ENCODE results near the gene FGF19.

The FGF19 gene

DNA sequence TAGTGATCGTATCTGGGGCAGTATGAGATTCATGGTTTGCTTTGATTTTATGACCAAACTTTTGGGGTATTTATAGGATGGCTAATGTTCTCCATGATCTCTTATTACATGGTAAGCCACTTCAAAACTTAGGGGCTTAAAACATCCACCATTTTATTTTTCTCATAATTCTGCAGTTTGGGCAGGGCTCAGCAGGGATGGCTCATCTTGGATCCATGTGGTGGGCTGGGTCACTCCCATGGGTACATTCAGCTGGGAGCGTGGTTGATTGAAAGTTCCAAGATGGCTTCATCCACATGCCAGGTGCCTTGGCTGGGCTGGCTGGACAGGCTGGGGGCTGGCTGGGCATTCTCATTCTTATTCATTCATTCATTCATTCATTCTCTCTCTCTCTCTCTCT is 30.5 kb upstream of the FGF19 start:
- no peak overlapping the region for H3K4me3 ChIP-seq (ENCODE audit: low read length)
- peaks cover 13% of the 10 kb centered on the region for H3K27me3 ChIP-seq (ENCODE audit: control insufficient read depth, insufficient read depth, low read length)
- no peak overlapping the region for H3K9ac ChIP-seq (ENCODE audit: low read depth, low read length)
- H3K4me2 ChIP-seq (ENCODE audit: low read length) = no peak overlapping the region
- peaks cover 3% of the 10 kb centered on the region for H3K9me3 ChIP-seq (replicated peaks; ENCODE audit: low read length)
- no peaks in the 10 kb centered on the region for H3K36me3 ChIP-seq (ENCODE audit: insufficient read depth, low read length)
- no peaks in the 10 kb centered on the region for H3K4me1 ChIP-seq (ENCODE audit: control insufficient read depth, insufficient read depth, low read length)

GRCh38 chr11:69732910-69733309 is 29.1 kb upstream of the FGF19 start:
- H3K36me3 ChIP-seq (ENCODE audit: insufficient read depth, low read length) = no peaks in the 10 kb centered on the region
- H3K4me2 ChIP-seq (ENCODE audit: low read length) = no peak overlapping the region
- H3K27me3 ChIP-seq (ENCODE audit: control insufficient read depth, insufficient read depth, low read length) = peaks cover 28% of the 10 kb centered on the region
- H3K9ac ChIP-seq (ENCODE audit: low read depth, low read length) = no peak overlapping the region
- no peaks in the 10 kb centered on the region for H3K4me1 ChIP-seq (ENCODE audit: control insufficient read depth, insufficient read depth, low read length)
- no peaks in the 10 kb centered on the region for H3K9me3 ChIP-seq (replicated peaks; ENCODE audit: low read length)
- no peak overlapping the region for H3K4me3 ChIP-seq (ENCODE audit: low read length)

- no peak overlapping the region for H3K4me3 ChIP-seq (ENCODE audit: low read length)
- H3K4me1 ChIP-seq (ENCODE audit: control insufficient read depth, insufficient read depth, low read length) = no peaks in the 10 kb centered on the region
- no peaks in the 10 kb centered on the region for H3K36me3 ChIP-seq (ENCODE audit: insufficient read depth, low read length)
- H3K4me2 ChIP-seq (ENCODE audit: low read length) = no peak overlapping the region
- no peak overlapping the region for H3K9ac ChIP-seq (ENCODE audit: low read depth, low read length)
- H3K9me3 ChIP-seq (replicated peaks; ENCODE audit: low read length) = no peaks in the 10 kb centered on the region
- H3K27me3 ChIP-seq (ENCODE audit: control insufficient read depth, insufficient read depth, low read length) = peaks cover 41% of the 10 kb centered on the region
Observed at GRCh38 chr11:69731110-69731509, 27.3 kb upstream of the FGF19 start.

- no peak overlapping the region for H3K4me2 ChIP-seq (ENCODE audit: low read length)
- H3K9me3 ChIP-seq (replicated peaks; ENCODE audit: low read length) = no peaks in the 10 kb centered on the region
- H3K36me3 ChIP-seq (ENCODE audit: insufficient read depth, low read length) = no peaks in the 10 kb centered on the region
- peaks cover 47% of the 10 kb centered on the region for H3K27me3 ChIP-seq (ENCODE audit: control insufficient read depth, insufficient read depth, low read length)
- no peak overlapping the region for H3K4me3 ChIP-seq (ENCODE audit: low read length)
- H3K4me1 ChIP-seq (ENCODE audit: control insufficient read depth, insufficient read depth, low read length) = no peaks in the 10 kb centered on the region
- no peak overlapping the region for H3K9ac ChIP-seq (ENCODE audit: low read depth, low read length)
Observed at GRCh38 chr11:69730500-69730899, 26.7 kb upstream of the FGF19 start.

DNA sequence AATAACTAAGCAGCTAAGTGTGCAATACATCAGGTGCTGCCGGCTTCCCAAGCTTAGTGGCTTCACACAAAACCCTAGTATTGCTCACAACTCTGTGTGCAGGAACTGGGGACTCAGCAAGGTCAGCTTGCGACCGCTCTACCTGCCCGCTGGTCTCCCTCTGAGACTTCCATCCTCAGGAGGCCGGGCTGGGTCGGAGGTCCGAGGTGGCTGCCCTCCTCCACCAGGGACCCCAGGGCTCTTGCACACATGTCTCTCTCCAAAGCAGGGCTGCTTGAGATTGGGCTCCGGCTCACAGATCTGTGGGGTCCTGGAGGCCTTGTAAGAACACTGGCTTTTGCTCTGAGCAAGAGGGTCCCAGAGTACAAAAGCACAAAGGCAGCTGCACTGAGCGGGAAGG is 25.4 kb upstream of the FGF19 start:
- Histone ChIP-seq H3K36me3 (ENCODE audit: insufficient read depth, low read length) (no peaks in the 10 kb centered on the region), H3K4me3 (ENCODE audit: low read length) (no peak overlapping the region), H3K27me3 (ENCODE audit: control insufficient read depth, insufficient read depth, low read length) (peaks cover 56% of the 10 kb centered on the region)

DNA sequence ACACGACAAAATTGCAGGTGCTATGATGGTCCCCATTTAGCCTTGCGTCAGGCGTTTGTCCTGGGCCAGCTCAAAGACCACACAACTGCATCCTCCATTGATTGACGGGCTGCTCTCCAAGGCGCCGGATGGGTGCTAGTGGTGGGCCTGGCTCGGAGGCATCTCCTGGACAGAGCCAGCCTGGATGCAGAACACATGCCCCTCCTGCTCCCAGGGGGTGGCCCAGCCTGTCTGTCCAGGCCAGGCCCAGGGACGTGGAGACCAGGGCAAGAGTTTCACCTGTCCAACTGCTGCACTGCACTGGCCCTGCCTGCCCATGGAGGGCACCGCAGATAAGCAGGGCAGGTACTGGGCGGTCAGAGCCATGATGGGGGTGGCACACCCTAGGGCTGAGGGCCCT is 23.4 kb upstream of the FGF19 start:
- Histone ChIP-seq H3K9me3 (replicated peaks; ENCODE audit: low read length) (no peaks in the 10 kb centered on the region), H3K4me1 (ENCODE audit: control insufficient read depth, insufficient read depth, low read length) (no peaks in the 10 kb centered on the region), H3K36me3 (ENCODE audit: insufficient read depth, low read length) (no peaks in the 10 kb centered on the region), H3K4me2 (ENCODE audit: low read length) (no peak overlapping the region), H3K27me3 (ENCODE audit: control insufficient read depth, insufficient read depth, low read length) (peaks cover 63% of the 10 kb centered on the region), H3K4me3 (ENCODE audit: low read length) (no peak overlapping the region), H3K9ac (ENCODE audit: low read depth, low read length) (no peak overlapping the region)

More for the DNA sequence above, 25.4 kb upstream of the FGF19 start:
- Histone ChIP-seq H3K9me3 (replicated peaks; ENCODE audit: low read length) (no peaks in the 10 kb centered on the region), H3K4me1 (ENCODE audit: control insufficient read depth, insufficient read depth, low read length) (no peaks in the 10 kb centered on the region), H3K4me2 (ENCODE audit: low read length) (no peak overlapping the region), H3K9ac (ENCODE audit: low read depth, low read length) (no peak overlapping the region)

DNA sequence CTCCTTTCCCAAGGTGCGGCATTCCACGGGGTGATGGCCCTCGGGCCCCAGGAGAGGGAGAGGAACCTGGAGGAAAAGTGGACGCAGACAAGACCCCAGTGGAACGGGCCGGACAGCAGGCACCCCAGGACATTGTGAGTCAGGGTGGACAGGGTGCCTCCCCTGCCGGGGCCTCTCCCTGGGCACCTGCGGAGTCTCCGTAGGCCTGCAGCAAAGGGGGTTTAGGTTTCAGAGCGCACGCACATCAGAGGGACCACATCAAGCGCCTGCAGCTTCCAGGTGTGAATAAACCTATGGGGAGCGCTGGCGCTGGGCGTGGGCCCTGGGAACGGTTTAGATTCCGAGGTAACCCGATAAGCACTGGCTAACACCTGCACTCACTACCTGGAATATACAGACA is 22.7 kb upstream of the FGF19 start:
- Histone ChIP-seq H3K9me3 (replicated peaks; ENCODE audit: low read length) (no peaks in the 10 kb centered on the region), H3K9ac (ENCODE audit: low read depth, low read length) (no peak overlapping the region), H3K27me3 (ENCODE audit: control insufficient read depth, insufficient read depth, low read length) (peaks cover 71% of the 10 kb centered on the region), H3K4me2 (ENCODE audit: low read length) (no peak overlapping the region), H3K36me3 (ENCODE audit: insufficient read depth, low read length) (no peaks in the 10 kb centered on the region), H3K4me1 (ENCODE audit: control insufficient read depth, insufficient read depth, low read length) (no peaks in the 10 kb centered on the region), H3K4me3 (ENCODE audit: low read length) (no peak overlapping the region)

DNA sequence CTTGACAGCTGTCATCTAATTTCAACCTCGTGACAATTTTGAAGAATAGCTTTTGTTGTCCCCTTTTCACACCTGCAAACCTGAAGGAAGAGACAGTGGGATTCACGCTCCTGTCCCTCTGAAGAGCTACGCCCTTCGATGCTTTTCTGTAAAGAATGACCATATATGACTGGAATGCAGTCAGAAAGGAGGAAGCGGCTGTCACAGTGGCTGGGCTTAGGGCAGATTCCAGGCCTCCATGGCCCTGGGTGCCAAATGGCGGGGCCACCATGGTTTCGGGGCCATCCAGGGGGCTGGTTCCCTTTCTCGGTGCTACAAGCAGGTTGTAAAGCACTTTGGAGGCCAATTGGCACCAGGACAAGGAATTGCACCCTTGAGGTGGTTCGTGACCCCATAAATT is 22.2 kb upstream of the FGF19 start:
- Histone ChIP-seq H3K4me1 (ENCODE audit: control insufficient read depth, insufficient read depth, low read length) (no peaks in the 10 kb centered on the region), H3K4me3 (ENCODE audit: low read length) (no peak overlapping the region), H3K9me3 (replicated peaks; ENCODE audit: low read length) (no peaks in the 10 kb centered on the region), H3K27me3 (ENCODE audit: control insufficient read depth, insufficient read depth, low read length) (peaks cover 75% of the 10 kb centered on the region), H3K9ac (ENCODE audit: low read depth, low read length) (no peak overlapping the region), H3K4me2 (ENCODE audit: low read length) (no peak overlapping the region), H3K36me3 (ENCODE audit: insufficient read depth, low read length) (no peaks in the 10 kb centered on the region)

GRCh38 chr11:69721745-69722144 is 17.9 kb upstream of the FGF19 start:
- no peaks in the 10 kb centered on the region for H3K9me3 ChIP-seq (replicated peaks; ENCODE audit: low read length)
- H3K4me3 ChIP-seq (ENCODE audit: low read length) = no peak overlapping the region
- H3K4me1 ChIP-seq (ENCODE audit: control insufficient read depth, insufficient read depth, low read length) = no peaks in the 10 kb centered on the region
- no peak overlapping the region for H3K9ac ChIP-seq (ENCODE audit: low read depth, low read length)
- H3K36me3 ChIP-seq (ENCODE audit: insufficient read depth, low read length) = no peaks in the 10 kb centered on the region
- H3K27me3 ChIP-seq (ENCODE audit: control insufficient read depth, insufficient read depth, low read length) = peaks cover 87% of the 10 kb centered on the region
- no peak overlapping the region for H3K4me2 ChIP-seq (ENCODE audit: low read length)

GRCh38 chr11:69721106-69721505 is 17.3 kb upstream of the FGF19 start:
- Histone ChIP-seq H3K9ac (ENCODE audit: low read depth, low read length) (no peak overlapping the region), H3K4me1 (ENCODE audit: control insufficient read depth, insufficient read depth, low read length) (no peaks in the 10 kb centered on the region), H3K36me3 (ENCODE audit: insufficient read depth, low read length) (no peaks in the 10 kb centered on the region), H3K9me3 (replicated peaks; ENCODE audit: low read length) (no peaks in the 10 kb centered on the region), H3K27me3 (ENCODE audit: control insufficient read depth, insufficient read depth, low read length) (peaks cover 87% of the 10 kb centered on the region), H3K4me3 (ENCODE audit: low read length) (no peak overlapping the region), H3K4me2 (ENCODE audit: low read length) (no peak overlapping the region)

DNA sequence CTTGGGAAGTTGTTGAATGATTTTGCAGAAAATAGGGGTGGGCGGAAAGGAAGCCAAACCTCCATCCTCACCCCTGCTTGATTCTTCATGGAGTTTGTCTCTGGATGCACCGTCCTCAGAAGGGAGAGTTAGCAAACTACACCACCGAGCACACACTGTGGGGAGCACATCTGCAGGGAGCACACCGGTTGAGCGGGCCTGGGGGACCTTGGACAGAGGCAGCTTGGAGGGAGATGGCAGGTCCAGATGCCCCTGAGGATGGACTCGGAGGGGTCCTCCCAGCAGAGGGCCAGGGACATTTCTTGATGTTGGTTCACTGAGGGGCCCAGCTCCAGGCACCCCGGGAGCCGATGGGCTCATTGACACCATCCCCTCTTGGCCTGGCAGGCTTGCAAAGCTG is 15.1 kb upstream of the FGF19 start:
- Histone ChIP-seq H3K4me2 (ENCODE audit: low read length) (no peak overlapping the region), H3K4me3 (ENCODE audit: low read length) (no peak overlapping the region), H3K4me1 (ENCODE audit: control insufficient read depth, insufficient read depth, low read length) (no peaks in the 10 kb centered on the region), H3K27me3 (ENCODE audit: control insufficient read depth, insufficient read depth, low read length) (peaks cover 82% of the 10 kb centered on the region), H3K9me3 (replicated peaks; ENCODE audit: low read length) (no peaks in the 10 kb centered on the region), H3K9ac (ENCODE audit: low read depth, low read length) (no peak overlapping the region), H3K36me3 (ENCODE audit: insufficient read depth, low read length) (no peaks in the 10 kb centered on the region)

GRCh38 chr11:69718147-69718546 is 14.3 kb upstream of the FGF19 start:
- Histone ChIP-seq H3K27me3 (ENCODE audit: control insufficient read depth, insufficient read depth, low read length) (peaks cover 77% of the 10 kb centered on the region), H3K4me2 (ENCODE audit: low read length) (no peak overlapping the region), H3K4me1 (ENCODE audit: control insufficient read depth, insufficient read depth, low read length) (no peaks in the 10 kb centered on the region), H3K9me3 (replicated peaks; ENCODE audit: low read length) (no peaks in the 10 kb centered on the region), H3K4me3 (ENCODE audit: low read length) (no peak overlapping the region), H3K9ac (ENCODE audit: low read depth, low read length) (no peak overlapping the region), H3K36me3 (ENCODE audit: insufficient read depth, low read length) (no peaks in the 10 kb centered on the region)

All from skeletal muscle satellite cell (primary cell).